Measurements from ENCODE around the gene PTPA. TPM values are rescaled to one million over a fixed set of nuclear protein-coding genes. Genes with fewer than 3 reads are reported as not detected.

Gene PTPA
- total and polyA plus RNA-seq, 10 of the 15 experiments (the other 5 are each of a cell fraction or from before 2014, with no cell fraction given) = 1.6 to 111 (median 55.1) TPM

DNA sequence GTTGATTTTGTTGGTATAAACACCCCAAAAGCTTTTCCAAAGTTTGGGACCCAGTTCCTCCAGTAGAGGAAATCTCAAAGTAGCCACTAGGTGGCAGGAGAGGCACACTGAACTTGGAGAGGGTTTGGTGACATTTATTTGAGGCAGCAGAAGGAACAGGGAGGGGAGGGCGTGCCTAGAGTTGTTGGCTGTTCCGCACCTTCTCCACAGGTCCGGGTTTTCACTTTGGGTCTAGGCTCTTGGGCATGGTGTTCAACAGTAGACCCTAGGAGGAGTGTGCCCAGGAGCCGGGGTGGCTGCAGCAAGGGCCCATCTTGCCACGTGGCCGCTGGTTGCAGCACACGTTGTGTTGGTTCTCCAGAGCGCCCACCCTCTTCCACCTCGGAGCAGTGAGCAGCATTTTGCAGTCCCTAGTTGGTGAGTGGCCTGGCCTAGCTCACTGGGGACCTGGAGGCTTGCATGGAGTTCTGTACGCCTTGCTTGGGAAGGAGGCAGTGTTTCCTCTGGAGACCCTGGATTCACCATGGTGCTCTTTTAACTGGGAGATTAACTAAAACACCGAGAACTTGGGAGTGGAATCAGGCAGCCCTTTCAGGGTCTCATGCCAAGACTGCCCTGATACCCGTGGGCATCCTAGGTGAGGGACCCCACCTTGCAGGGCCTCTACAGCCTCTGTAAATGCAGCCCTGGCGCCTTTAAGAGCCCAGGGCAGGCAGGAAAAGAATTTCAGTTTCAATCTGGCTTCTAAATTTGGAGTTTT is 28.2 kb downstream of the PTPA start (continued):
- TF ChIP-seq, protein P1, sequence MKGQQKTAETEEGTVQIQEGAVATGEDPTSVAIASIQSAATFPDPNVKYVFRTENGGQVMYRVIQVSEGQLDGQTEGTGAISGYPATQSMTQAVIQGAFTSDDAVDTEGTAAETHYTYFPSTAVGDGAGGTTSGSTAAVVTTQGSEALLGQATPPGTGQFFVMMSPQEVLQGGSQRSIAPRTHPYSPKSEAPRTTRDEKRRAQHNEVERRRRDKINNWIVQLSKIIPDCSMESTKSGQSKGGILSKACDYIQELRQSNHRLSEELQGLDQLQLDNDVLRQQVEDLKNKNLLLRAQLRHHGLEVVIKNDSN (IDR thresholded peaks at IDR 0.05; ENCODE audit: borderline replicate concordance, extremely low read length, insufficient read depth, low read depth, low read length) = peak; percentile 11
- TF ChIP-seq RELA (IDR thresholded peaks at IDR 0.05; ENCODE audit: borderline replicate concordance, partially characterized antibody) (peak; percentile 8), JUNB (IDR thresholded peaks at IDR 0.05) (no peak), RUNX3 (IDR thresholded peaks at IDR 0.05; ENCODE audit: low read length) (no peak), SKIL (IDR thresholded peaks at IDR 0.05; ENCODE audit: low read depth, poor library complexity, severe bottlenecking) (peak; percentile 40), ZNF24 (IDR thresholded peaks at IDR 0.05) (0 out of 2 replicates have a peak, but pooled peaks have one; percentile 7), RAD21 (IDR thresholded peaks at IDR 0.05; ENCODE audit: insufficient read depth, low read depth, low read length) (peak; percentile 99), SIN3A (IDR thresholded peaks at IDR 0.05; ENCODE audit: low read depth, low read length) (peak; percentile 79; the same call in 1 of the 2 replicates), MYC (IDR thresholded peaks at IDR 0.05; ENCODE audit: insufficient read depth, insufficient read length, insufficient replicate concordance, low read length, severe bottlenecking) (peak; percentile 78), ZZZ3 (IDR thresholded peaks at IDR 0.05; ENCODE audit: control insufficient read depth, insufficient read length, low read depth) (no peak), WRNIP1 (IDR thresholded peaks at IDR 0.05; ENCODE audit: borderline replicate concordance, low read depth, low read length) (peak; percentile 73; the same call in 1 of the 2 replicates), NBN (IDR thresholded peaks at IDR 0.05) (peak; percentile 36; the same call in 1 of the 2 replicates), EP300 (IDR thresholded peaks at IDR 0.05; ENCODE audit: borderline replicate concordance in 1 of 2, control insufficient read depth in 1 of 2, low read depth in 2 of 2, low read length in 2 of 2) (no peak), IKZF2 (IDR thresholded peaks at IDR 0.05) (peak; percentile 10 to 27; a peak in 3 of 4 replicates), EGR1 (IDR thresholded peaks at IDR 0.05; ENCODE audit: borderline replicate concordance in 1 of 2, low read depth in 2 of 2, low read length in 2 of 2) (no peak), ZNF217 (IDR thresholded peaks at IDR 0.05) (no peak)
- TF ChIP-seq, protein P2, sequence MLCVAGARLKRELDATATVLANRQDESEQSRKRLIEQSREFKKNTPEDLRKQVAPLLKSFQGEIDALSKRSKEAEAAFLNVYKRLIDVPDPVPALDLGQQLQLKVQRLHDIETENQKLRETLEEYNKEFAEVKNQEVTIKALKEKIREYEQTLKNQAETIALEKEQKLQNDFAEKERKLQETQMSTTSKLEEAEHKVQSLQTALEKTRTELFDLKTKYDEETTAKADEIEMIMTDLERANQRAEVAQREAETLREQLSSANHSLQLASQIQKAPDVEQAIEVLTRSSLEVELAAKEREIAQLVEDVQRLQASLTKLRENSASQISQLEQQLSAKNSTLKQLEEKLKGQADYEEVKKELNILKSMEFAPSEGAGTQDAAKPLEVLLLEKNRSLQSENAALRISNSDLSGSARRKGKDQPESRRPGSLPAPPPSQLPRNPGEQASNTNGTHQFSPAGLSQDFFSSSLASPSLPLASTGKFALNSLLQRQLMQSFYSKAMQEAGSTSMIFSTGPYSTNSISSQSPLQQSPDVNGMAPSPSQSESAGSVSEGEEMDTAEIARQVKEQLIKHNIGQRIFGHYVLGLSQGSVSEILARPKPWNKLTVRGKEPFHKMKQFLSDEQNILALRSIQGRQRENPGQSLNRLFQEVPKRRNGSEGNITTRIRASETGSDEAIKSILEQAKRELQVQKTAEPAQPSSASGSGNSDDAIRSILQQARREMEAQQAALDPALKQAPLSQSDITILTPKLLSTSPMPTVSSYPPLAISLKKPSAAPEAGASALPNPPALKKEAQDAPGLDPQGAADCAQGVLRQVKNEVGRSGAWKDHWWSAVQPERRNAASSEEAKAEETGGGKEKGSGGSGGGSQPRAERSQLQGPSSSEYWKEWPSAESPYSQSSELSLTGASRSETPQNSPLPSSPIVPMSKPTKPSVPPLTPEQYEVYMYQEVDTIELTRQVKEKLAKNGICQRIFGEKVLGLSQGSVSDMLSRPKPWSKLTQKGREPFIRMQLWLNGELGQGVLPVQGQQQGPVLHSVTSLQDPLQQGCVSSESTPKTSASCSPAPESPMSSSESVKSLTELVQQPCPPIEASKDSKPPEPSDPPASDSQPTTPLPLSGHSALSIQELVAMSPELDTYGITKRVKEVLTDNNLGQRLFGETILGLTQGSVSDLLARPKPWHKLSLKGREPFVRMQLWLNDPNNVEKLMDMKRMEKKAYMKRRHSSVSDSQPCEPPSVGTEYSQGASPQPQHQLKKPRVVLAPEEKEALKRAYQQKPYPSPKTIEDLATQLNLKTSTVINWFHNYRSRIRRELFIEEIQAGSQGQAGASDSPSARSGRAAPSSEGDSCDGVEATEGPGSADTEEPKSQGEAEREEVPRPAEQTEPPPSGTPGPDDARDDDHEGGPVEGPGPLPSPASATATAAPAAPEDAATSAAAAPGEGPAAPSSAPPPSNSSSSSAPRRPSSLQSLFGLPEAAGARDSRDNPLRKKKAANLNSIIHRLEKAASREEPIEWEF (IDR thresholded peaks at IDR 0.05; ENCODE audit: insufficient replicate concordance, low read depth, low read length) = no peak
- TF ChIP-seq, protein P3, sequence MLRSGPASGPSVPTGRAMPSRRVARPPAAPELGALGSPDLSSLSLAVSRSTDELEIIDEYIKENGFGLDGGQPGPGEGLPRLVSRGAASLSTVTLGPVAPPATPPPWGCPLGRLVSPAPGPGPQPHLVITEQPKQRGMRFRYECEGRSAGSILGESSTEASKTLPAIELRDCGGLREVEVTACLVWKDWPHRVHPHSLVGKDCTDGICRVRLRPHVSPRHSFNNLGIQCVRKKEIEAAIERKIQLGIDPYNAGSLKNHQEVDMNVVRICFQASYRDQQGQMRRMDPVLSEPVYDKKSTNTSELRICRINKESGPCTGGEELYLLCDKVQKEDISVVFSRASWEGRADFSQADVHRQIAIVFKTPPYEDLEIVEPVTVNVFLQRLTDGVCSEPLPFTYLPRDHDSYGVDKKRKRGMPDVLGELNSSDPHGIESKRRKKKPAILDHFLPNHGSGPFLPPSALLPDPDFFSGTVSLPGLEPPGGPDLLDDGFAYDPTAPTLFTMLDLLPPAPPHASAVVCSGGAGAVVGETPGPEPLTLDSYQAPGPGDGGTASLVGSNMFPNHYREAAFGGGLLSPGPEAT (IDR thresholded peaks at IDR 0.05; ENCODE audit: low read depth) = no peak
